Right lung (tissue), 10 donors: ENCODE results near the gene SEC22A. TPM values are rescaled to one million over a fixed set of nuclear protein-coding genes. Genes with fewer than 3 reads are reported as not detected.

Experiments used
- DNase-seq, 2 donors: peaks; one replicate each; pipeline ENCODE4 v3.0.0-alpha.2; 2013
- long read RNA-seq, 8 donors: transcript quantifications; one replicate each; lab custom pipeline, GENCODE V29; 2026
- polyA plus RNA-seq, 5 donors: library from polyadenylated mRNA; unstranded; fragments of 120-200 nt; gene quantifications; one replicate each; pipeline versions ENCODE4 v1.2.1 to v1.2.3, GENCODE V29; 2013; ENCODE audit warnings: inconsistent platforms in 1 of 5, low replicate concordance in 1 of 5; ENCODE audit not compliant: insufficient read length in 5 of 5, insufficient read depth in 1 of 5

SEC22A gene, protein sequence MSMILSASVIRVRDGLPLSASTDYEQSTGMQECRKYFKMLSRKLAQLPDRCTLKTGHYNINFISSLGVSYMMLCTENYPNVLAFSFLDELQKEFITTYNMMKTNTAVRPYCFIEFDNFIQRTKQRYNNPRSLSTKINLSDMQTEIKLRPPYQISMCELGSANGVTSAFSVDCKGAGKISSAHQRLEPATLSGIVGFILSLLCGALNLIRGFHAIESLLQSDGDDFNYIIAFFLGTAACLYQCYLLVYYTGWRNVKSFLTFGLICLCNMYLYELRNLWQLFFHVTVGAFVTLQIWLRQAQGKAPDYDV
- 10 to 100 TPM; 26.9 to 37.1 (median 29.9) TPM for polyA plus RNA-seq
- long read RNA-seq, donor 1, full-length matches to known transcripts, result 6 of 6 reads
- long read RNA-seq, donor 1, partial matches to known transcripts, result 0 of 6 reads
- long read RNA-seq, donor 1, other reads (novel, unspliced or antisense), result 0 of 6 reads
- long read RNA-seq, donor 2, full-length matches to known transcripts, result 3 of 3 reads
- long read RNA-seq, donor 2, partial matches to known transcripts, result 0 of 3 reads
- long read RNA-seq, donor 2, other reads (novel, unspliced or antisense), result 0 of 3 reads
- long read RNA-seq, donor 3, transcript SEC22A-210 (7 exons, 972 nt), result major isoform, 7 of 13 reads
- long read RNA-seq, donor 3, partial matches to known transcripts, result 6 of 13 reads
- long read RNA-seq, donor 3, other reads (novel, unspliced or antisense), result 0 of 13 reads
- long read RNA-seq, donor 4, partial matches to known transcripts, result 0 of 1 reads
- long read RNA-seq, donor 4, other reads (novel, unspliced or antisense), result 0 of 1 reads
- long read RNA-seq, donor 5, full-length matches to known transcripts, result 13 of 13 reads
- long read RNA-seq, donor 5, partial matches to known transcripts, result 0 of 13 reads
- long read RNA-seq, donor 5, other reads (novel, unspliced or antisense), result 0 of 13 reads
- long read RNA-seq, donor 6, full-length matches to known transcripts, result 6 of 6 reads
- long read RNA-seq, donor 6, partial matches to known transcripts, result 0 of 6 reads
- long read RNA-seq, donor 6, other reads (novel, unspliced or antisense), result 0 of 6 reads
- long read RNA-seq, donor 7, full-length matches to known transcripts, result 9 of 9 reads
- long read RNA-seq, donor 7, partial matches to known transcripts, result 0 of 9 reads
- long read RNA-seq, donor 7, other reads (novel, unspliced or antisense), result 0 of 9 reads
- long read RNA-seq, donor 8, full-length matches to known transcripts, result 3 of 3 reads
- long read RNA-seq, donor 8, partial matches to known transcripts, result 0 of 3 reads
- long read RNA-seq, donor 8, other reads (novel, unspliced or antisense), result 0 of 3 reads

DNA sequence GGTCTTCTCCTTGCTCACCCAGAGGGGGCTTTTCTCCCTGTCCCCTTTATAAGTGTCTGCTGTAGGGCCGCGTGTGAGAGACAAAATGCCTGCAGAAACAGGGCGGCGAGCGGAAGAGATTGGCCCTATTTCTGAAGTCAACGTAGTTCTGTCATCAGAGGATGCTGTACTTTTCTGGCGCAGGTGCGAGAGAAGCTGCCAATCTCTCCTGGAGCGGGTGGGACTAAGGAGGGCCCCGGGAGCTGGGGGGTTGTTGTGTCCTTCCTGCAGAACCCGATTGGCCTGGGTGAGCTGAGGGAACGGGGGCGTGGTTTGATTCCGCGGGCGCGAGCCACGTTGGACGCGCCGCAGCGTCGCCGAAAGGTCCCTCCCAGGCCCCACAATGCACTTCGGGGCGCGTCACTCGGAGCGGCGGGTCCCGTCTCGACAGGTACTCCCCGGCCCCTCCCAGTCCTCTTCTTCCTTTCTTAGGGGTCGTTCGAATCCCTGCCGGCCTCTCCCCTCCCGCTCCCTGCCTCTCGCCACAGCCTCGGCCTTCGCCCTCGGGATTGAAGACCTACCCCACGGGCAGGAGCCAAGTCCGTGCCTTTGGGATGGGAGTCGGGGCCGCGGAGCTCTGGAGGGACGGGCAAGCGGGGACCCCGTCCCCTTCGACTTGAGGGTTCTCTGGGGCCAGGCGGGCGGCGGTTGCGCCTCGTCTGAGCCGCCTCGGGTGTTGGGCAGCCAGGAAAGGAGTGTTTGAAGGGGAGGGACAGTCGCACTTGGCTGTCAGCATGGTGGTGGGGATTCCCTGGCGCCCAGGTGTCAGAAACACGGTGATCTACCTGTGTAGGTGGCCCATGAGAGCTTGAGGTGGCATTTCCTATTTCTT lies at the start of gene SEC22A:
TSS of gene SEC22A (plus strand) at position 387 of the 871 bp plus-strand sequence. CDS start 7,275 bp downstream, outside the sequence.
- peak; percentile 93 to 94 for DNase-seq

DNA sequence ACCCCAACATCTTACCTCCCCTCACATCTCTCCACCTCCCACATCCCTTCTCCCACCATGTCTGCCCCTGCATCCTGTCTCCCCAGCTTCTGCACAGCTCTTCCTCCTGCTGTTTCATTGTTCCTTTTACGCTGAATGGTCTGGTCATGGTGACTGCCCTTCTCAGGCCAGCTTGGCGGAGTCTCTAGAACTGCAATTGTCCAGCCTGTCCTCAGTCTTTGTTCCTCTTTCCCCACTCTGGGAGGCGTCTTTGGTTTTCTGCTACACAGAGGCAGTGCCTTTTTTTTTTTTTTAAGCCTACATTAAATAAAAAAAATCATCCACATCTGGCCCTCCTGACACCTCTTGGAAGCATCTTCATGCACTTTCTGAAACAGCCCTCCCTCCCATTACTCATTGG lies 49.1 kb upstream of the SEC22A start:
- no peak for DNase-seq

DNA sequence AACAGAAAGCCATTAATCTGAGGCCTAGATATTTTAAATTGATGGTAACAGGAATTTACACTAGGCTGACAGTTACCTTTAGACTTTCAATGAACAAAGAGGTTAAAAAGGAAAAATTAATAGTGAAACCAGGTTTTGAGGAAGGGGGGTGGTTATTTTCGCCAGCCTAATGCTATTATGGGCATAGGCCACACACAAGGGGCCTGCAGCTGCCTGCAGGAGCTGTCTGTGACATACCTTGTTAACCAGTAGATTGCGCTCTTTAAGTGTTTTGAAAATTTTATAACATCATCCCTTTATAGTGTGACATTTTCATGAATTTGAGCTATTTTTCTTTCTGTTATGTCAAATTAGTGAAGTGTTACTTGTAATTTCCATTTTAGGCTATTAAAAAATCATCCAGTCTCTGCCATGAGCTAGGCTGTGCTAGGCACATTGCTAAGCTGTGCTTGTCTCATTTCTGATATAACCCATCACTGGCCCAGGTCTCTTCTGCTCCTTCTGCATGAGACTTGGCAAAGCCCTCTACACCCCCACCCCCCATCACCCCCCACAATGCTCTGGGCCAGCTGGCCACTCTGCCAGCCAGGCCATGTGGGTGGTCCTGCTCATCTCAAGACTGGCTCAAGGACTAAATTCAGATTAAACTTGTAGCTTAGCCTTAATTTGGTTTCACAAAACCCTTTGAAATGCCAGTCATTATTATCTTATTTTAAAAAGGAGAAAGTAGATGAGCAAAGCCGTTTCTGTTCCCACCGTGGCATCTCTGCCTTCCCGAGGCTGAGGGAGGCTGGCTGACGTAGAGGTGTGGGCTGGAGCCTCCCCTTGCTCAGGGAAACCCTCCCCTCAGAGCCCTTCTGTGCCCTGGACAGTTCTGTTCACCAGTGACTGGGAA lies 48.4 kb upstream of the SEC22A start:
- no peak for DNase-seq

DNA sequence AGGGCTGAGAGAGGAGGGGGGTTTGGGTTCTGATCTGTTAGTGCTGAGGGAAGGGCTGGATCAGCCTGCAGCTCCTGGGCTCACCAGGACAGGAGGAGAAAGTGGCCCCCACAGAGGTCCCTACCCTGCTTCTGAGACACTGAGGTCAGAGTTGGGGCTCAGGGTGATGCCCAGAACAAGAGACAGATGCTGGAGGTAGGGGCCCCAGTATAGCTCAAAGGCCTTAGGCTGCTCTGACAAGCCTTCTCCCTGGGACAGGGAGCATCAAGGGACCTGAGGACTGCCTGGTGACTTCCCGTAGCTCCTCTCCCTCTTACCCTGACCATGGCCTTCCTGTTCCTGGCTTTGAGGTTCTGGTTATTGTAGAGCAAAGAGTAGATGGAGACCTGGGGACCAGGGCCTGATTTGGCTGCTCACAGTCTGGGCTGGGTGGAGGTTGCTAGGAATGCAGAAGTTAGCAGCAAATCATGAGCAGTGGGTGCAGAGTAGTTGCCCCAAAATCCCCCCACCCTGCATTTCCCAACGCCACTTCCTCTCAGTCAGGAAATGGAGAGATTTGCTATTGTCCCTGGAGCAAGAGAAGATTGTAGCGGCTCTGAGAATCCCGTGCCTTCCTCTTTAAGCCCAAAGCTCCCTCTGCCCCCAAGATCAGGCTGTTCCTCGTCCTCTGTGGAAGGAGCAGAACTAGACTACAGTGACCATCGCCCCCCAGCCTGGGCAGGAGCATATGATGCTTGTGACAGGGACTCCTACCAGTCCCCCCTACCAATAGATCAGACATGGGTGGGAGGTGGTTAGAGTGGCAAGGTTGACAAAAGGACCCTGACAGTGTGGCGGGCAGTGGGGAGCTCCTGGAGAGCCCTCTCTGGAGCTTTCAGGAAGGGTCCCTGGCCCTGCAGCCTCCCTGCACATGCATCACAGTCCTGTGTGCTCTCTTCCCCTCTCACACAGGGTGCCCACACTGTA lies 47.4 kb upstream of the SEC22A start:
- DNase-seq, result no peak

DNA sequence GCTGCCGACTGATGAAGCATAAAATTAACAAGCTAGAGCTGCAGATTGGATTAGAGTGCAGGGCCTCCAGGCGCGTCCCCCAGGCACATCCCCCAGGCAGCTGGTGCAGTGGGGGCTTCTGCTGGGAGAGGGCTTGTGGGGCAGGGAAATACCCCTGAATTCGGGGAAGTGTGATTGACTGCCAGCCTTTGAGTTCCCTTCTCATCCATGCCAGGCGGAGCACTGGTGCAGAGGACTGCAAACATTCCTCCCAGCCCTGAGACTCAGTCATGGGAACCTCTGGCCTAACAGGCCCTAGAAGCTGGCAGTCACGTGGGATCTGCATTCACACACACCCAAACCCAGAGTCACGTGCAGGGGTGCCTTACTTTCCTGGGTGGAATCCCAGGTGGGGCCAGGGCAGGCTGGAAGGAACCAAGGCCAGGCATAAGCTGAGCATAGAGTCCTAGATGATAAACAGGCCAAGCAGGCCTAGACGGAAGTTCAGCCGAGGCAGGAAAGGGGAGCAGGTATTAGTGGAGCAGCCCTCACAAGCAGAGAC lies 46.2 kb upstream of the SEC22A start:
- no peak for DNase-seq

DNA sequence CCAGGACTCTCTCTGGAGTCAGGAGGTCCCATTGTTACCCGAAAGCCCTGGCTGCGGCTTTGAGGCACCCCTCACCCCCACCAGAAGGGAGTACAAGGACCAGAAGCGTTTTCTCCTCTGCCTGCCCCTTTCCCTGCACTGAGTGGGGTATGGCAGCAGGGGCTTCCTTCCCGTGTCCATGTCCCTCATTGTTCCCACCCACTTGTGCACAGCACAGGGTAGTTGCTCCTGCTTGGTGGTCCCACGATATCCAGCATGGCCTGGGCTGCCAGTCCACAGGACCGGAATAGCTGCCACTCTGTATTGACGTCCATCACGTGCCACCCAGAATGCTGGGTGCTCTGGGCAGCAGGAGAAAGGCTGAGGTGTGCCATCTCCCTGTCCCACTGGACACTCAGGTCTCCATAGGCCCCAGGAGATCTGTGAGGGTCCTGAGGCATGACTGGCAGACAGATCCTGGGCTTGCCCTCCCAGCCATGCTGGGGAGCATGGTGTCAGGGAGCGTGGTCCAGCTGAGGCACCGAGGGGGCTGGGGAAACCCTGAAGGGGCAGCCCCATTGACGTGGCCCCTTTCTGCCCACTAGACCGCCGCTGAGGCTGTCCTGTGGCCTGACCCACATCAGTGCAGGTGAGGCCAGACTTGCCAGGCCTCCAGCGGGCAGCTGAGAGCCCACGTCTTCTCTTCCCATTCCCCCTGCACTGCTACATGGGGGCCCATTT lies 45.3 kb upstream of the SEC22A start:
- DNase-seq, result no peak

DNA sequence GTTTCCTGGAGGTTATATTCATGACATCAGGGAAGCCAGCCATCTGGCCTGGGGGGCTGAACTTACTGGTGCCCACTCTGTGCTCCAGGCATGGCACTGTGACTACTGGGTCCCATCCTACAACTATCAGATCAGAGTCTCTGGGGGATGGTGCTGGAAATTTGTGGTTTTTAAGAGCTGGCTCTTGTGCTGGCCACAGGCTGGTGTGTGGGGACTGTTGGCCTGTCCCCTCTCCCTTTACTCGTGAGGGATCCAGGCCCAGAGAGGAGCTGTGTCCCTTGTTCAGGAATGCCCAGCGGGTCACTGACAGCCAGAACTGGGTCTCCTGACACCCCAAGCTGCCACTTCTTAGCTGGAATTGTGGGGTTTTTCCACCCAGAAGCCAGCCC lies 44.5 kb upstream of the SEC22A start:
- no peak for DNase-seq

DNA sequence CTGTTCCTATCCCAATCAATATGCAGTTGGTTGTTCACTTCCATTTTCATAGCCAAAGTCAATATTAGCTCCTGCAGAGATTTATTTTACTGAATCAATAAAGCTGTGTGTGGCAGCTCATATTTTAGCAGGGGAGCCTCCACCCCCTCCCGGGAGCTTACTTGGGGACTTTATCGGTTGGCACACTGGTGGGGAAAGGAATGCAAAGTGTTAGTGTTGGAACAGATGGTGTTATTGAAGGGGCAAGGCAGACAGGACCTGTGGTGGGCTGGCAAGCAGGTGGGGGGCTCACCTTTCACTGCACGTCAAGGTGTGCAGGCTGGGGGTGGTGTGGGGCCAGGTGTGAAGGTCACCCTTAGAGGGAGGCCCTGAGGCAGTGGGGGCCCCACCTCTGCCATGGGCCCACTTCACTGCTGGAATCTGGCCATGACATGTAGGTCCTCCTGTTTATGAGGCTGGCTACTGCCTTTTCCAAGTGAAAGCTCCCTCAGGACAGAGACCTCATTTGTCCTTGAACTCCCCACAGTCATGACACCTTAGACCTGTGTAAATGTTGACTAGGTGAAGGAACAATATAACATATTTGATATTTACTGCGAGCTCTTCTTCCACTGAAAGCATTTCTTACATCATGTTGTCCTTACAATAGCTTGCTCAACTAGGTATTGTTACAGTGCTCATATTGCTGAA lies 44.0 kb upstream of the SEC22A start:
- DNase-seq, result no peak

DNA sequence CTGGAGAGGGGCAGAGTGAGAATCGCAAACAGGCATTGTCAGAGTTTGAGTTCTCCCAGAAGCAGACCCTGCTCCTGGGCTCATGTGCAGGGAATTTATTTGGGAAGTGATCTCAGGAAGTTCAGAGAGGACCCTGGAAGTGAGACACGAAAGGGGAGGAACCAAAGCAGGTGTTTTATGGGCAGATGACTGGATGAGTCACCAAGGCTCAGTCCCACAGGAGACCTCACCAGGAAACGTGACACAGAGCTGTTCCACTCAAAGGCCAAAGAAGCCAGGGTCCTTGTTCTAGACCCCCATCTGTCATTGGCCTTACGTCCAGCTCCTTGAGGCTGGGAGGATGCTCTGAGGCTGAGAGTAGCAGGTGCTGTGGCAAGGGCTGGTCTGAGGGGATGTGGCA lies 43.4 kb upstream of the SEC22A start:
- no peak for DNase-seq

DNA sequence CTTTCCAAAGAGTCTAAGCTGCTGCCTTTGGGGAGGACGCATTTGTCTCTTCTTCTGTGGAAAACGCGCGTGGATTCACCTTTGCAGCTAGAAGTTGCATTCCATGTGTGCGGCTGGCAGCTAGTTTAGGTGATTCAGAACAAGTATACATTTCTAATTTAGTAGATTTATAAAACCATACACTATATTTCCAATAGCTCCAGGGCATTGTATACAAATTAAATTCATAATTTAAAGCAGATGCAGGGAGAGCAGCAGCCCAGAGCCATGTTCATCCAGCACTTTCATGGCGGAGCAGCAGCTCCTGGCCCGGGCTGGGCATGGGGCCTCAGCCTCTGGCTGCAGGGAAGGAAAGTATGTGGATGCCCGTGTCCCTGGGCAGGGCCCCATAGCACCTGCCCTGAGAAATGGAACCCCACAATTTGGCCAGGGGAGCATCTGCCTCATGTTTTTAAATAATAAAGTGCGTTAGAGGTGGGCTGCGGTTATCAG lies 42.8 kb upstream of the SEC22A start:
- no peak for DNase-seq

DNA sequence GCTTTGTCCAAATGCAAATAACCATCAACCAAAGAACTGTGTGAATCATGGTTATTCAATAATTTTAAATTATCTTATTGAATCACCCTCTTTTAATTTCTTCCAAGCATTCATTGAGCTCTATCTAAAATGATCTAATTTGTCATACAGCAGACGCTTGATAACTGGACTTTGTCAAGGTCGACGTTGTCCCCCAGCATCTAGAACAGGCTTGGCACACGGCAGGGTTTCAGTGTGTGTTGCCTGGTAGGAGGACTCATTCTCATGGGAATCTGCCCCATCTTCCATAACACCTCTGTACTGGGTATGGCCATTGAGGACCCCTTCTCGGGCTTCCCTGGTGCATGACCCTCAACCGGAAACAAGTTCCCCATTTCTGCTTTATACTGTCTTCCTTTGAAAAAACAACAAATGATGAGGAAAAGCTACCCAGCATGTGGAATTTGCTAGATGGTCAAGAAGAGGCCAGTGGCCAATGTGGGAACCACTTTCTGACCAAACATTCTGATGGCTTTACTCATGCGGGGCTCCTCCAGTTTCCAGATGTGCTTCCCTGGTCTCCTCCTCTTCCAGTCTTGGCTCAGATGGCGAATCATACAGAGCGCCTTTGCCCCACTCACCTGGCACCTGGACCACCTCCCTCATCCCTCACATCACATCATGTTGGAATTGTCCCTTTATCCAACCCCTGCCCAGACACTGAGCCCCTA lies 41.7 kb upstream of the SEC22A start:
- DNase-seq, result no peak

DNA sequence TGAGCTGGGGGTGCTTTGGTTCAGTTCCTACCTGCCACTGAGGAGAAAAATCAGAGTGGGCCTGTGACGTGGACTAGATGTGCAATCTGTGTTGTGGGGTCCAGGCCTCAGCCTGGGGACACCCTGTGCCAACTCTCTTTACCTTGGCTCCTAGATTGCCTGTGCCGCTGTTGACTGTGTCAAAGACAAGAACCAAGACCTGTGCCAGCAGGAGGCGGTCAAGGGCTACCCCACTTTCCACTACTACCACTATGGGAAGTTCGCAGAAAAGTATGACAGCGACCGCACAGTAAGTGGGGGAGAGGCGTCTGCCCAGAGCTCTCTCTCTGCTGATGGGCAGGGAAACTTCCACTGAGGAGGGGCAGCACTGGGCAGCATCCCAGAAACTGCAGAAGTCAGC lies 40.6 kb upstream of the SEC22A start:
- DNase-seq, result no peak

DNA sequence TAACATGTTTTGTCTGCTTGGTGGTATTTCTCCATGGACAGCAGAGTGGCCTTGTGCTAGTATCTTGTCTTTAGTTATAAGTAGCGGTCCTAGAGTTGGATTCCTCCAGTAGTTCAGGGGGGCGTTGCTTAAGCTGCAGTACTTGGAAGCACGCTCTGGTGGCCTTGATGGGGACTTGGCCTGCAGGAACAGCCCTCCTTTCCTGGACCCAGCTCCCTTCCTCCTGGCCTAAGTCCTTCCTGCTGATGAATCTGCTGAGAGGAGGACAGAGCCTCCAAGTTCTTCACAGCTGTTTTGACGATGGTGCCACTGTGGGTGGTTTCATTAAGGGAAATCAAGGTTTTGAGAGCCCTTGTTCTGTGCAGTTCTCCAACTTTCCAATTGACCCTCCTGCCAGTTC lies 38.6 kb upstream of the SEC22A start:
- DNase-seq, result no peak

DNA sequence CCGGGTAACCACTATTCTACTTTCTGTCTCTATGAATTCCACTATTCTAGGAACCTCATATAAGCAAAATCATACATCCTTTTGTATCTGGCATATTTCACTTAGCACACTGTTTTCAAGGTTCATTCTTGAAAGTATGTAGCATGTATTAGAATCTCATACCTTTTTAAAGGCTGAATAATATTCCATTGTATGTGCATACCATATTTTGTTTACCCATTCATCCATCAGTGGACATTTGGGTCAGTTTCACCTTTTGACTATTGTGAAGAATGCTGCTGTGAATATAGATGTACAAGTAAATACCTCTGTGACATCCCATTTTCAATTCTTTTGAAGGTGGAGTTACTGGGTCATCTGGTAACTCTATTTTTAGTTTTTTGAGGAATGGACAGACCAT lies 36.6 kb upstream of the SEC22A start:
- no peak for DNase-seq

DNA sequence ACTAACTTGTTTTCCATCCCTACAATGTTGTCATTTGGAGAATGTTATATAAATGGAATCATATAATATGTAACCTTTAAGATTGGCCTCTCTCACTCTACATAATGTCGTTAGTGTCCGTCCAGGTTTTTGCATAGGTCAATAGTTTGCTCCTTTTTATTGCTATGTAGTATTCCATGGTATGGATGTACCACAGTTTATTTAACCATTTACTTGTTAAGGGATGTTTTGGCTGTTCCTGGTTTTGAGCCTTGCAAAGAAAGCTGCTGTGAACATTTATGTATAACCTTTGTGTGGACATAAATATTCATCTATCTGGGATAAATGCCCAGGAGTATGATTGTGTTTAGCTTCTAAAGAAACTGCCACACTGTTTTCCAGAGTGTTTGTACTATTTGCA lies 34.1 kb upstream of the SEC22A start:
- no peak for DNase-seq

DNA sequence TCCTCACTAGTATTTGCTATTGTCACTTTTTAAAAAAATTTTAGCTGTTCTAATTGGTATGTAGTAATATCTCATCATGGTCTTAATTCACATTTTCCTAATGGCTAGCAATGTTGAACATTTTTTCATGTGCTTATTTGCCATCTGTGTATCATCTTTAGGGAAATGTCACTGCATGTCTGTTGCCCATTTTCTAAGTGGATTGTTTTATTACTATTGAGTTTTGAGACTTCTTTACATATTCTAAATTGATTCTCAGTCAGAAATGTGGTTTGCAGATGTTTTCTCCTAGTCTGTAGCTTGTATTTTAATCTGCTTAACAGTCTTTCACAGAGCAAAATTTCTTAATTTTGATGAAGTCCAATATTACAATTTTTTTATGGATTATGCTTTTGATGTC lies 33.6 kb upstream of the SEC22A start:
- no peak for DNase-seq
